Neural cell (in vitro differentiated cells): ENCODE results near the gene DIP2C.
"Not testable (repeated sequence)": the region's sequence is repeated elsewhere in the genome, so short reads cannot be mapped to it uniquely, and the experiment has no call there.

Experiments
- EZH2 ChIP-seq: fragments of 200-600, 300-800 bp; shearing (Covaris generic), sonication (generic); IDR thresholded peaks from 2 replicates; pipeline ENCODE4 v1.6.1; 2014; ENCODE audit warnings: antibody characterized with exemption, low read length, borderline replicate concordance, mild to moderate bottlenecking; ENCODE audit not compliant: insufficient read depth, poor library complexity, severe bottlenecking
- POLR2AphosphoS5 ChIP-seq: IDR thresholded peaks from 2 replicates; pipeline ENCODE4 v1.6.1; 2012
- REST ChIP-seq: IDR thresholded peaks from 2 replicates; pipeline ENCODE4 v1.6.1; 2012; ENCODE audit warnings: borderline replicate concordance

DNA sequence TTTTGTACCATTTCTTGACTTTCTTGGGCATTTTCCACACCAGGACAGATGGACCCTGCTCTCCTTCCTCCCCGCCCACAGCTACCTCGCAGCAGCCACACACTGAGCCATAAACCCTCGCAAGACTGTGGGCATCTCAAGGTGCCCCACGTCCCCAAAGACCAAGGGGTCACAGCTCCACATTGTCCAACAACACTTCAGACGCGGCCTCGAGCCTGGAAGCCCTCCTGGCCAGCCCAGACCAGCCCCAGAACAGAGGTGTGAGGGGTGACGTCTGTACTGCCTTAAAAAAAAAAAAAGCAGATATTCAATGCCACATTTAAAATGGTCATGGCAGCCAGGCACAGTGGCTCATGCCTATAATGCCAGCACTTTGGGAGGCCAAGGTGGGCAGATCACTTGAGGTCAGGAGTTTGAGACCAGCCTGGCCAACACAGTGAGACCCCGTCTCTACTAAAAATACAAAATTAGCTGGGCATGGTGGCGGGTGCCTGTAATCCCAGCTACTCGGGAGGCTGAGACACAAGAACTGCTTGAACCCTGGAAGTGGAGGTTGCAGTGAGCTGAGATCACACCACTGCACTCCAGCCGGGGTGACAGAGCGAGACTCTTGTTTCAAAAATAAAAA lies 36.5 kb downstream of the DIP2C start:
- TF ChIP-seq POLR2AphosphoS5, EZH2, REST: not testable (repeated sequence)
